ENCODE measurements around the gene PAF1. TPM values are rescaled to one million over a fixed set of nuclear protein-coding genes. Genes with fewer than 3 reads are reported as not detected.

The PAF1 gene
- total RNA-seq, 2 experiments from 2014 or later = 40.7 to 47.0 TPM

DNA sequence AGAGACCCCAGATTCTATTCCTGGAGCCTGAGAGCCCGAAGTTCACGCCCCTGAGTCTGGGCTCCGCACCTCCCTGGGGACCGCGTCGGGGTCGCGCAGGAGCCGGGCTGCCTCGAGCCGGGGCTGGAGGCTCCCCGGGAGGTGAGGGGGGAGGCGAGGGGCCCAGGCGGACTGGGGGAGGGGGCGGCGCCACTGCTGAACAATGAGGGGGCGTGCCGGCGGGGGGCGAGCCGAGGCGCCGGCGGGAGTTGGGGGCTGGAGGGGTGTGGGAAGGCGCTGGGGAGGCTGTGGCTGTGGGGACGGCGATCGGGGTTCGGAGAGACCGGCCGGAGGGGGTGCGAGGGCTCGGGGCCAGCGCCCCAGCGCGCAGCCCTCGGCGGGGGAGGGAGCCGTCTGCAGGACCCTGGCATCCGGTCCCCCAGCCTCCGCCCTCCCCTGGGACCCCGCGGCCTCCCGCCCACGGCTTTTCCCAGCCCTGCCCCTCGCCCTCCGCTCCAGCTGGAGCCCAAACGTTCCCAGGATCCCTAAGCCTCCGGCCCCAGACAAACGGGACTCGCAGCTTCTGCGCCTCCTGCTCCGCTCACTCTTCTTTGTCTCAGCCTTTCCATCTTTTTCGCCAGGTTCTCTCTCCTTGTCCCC is 22.5 kb upstream of the PAF1 start:
- H3K4me3 Mint-ChIP-seq = peak overlapping the region; percentile 97
- ATAC-seq (ENCODE audit: low read depth) = no peak
- H3K4me1 Mint-ChIP-seq = peaks cover 39% of the 10 kb centered on the region
- no peaks in the 10 kb centered on the region for H3K9me3 Mint-ChIP-seq
- H3K36me3 Mint-ChIP-seq = peaks cover 20% of the 10 kb centered on the region
- peak overlapping the region; percentile 98 for H3K27ac Mint-ChIP-seq
- peaks cover 2% of the 10 kb centered on the region for H3K27me3 Mint-ChIP-seq
- DNase-seq = no peak
- POLR2A ChIA-PET = interaction anchor here (0.6 to 2.7 kb wide), 4 partner anchors 13 to 22 kb away, joined by 3 to 18 read pairs (median 5); partner anchors contain the start of gene RPS16

- H3K36me3 Mint-ChIP-seq = peaks cover 25% of the 10 kb centered on the region
- no peak for DNase-seq
- H3K4me3 Mint-ChIP-seq = peak overlapping the region; percentile 84
- POLR2A ChIA-PET = interaction anchor here (0.6 to 2.4 kb wide), 6 partner anchors 12 to 287 kb away, joined by 3 to 69 read pairs (median 16); partner anchors contain the start of genes MED29, PAF1, PAK4 and SAMD4B
- H3K27ac Mint-ChIP-seq = peak overlapping the region; percentile 98
- no peaks in the 10 kb centered on the region for H3K9me3 Mint-ChIP-seq
- ATAC-seq (ENCODE audit: low read depth) = no peak
- peaks cover 2% of the 10 kb centered on the region for H3K27me3 Mint-ChIP-seq
- peaks cover 39% of the 10 kb centered on the region for H3K4me1 Mint-ChIP-seq
Measured at GRCh38 chr19:39412867-39413271, 22.0 kb upstream of the PAF1 start.

DNA sequence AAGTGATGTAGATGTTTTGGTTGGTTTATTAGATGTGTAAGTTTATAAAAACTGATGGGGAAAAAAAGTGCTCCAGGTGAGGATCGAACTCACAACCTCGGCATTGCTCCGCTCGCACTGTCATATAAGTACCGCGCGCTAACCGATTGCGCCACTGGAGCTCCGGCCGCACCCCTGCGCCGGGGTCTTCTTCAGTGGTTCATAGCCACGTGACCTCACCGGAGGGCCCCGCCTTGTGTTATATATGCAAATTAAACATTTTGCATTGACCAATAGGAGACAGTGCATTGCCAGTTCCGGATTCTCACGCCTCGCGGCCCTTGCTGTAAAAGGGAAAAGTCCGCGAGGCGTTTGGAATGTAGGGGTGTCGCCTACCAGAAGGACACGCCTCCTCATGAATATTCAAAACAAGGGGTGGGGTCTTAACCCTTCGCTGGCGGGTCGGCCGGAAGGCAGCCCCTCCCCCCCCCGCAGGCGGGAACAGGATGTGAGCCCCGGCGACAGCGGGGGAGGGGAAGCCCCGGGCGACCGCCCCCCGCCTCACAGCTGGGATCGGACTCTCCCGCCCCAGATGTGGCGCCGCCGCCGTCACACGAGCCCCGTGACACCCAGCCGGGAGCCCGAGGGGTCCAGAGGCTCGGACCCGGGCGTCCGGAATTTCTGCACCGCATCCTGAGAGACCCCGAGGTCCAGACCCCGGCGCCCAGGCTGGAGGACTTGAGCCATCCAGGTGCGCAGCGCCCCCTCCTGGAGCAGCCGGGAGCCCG is 21.4 kb upstream of the PAF1 start, which contains the start of gene PLEKHG2:
Gene PLEKHG2 (plus strand): TSS at position 570 of the 767 bp plus-strand sequence. CDS start 1,418 bp downstream, outside the sequence.
- no peaks in the 10 kb centered on the region for H3K9me3 Mint-ChIP-seq
- peaks cover 26% of the 10 kb centered on the region for H3K36me3 Mint-ChIP-seq
- peaks cover 2% of the 10 kb centered on the region for H3K27me3 Mint-ChIP-seq
- ATAC-seq (ENCODE audit: low read depth) = peak; percentile 69
- H3K4me3 Mint-ChIP-seq = peak within 1 kb of the TSS; percentile 97
- H3K27ac Mint-ChIP-seq = peak within 1 kb of the TSS; percentile 98
- peaks cover 37% of the 10 kb centered on the region for H3K4me1 Mint-ChIP-seq
- DNase-seq = peak; percentile 98
- POLR2A ChIA-PET = interaction anchor here (1.0 to 2.4 kb wide), 9 partner anchors 11 to 287 kb away, joined by 3 to 69 read pairs (median 13); partner anchors contain the start of genes MED29, PAF1, PAK4 and RPS16

GRCh38 chr19:39411832-39412099 is 20.9 kb upstream of the PAF1 start:
- peaks cover 27% of the 10 kb centered on the region for H3K36me3 Mint-ChIP-seq
- DNase-seq (peak; percentile 85), ATAC-seq (ENCODE audit: low read depth) (peak; percentile 34)
- no peaks in the 10 kb centered on the region for H3K9me3 Mint-ChIP-seq
- peak overlapping the region; percentile 84 for H3K4me3 Mint-ChIP-seq
- peak overlapping the region; percentile 98 for H3K27ac Mint-ChIP-seq
- peaks cover 2% of the 10 kb centered on the region for H3K27me3 Mint-ChIP-seq
- POLR2A ChIA-PET = interaction anchor here (1.0 to 2.4 kb wide), 9 partner anchors 11 to 286 kb away, joined by 3 to 69 read pairs (median 13); partner anchors contain the start of genes MED29, PAF1, PAK4 and RPS16
- H3K4me1 Mint-ChIP-seq = peaks cover 37% of the 10 kb centered on the region

DNA sequence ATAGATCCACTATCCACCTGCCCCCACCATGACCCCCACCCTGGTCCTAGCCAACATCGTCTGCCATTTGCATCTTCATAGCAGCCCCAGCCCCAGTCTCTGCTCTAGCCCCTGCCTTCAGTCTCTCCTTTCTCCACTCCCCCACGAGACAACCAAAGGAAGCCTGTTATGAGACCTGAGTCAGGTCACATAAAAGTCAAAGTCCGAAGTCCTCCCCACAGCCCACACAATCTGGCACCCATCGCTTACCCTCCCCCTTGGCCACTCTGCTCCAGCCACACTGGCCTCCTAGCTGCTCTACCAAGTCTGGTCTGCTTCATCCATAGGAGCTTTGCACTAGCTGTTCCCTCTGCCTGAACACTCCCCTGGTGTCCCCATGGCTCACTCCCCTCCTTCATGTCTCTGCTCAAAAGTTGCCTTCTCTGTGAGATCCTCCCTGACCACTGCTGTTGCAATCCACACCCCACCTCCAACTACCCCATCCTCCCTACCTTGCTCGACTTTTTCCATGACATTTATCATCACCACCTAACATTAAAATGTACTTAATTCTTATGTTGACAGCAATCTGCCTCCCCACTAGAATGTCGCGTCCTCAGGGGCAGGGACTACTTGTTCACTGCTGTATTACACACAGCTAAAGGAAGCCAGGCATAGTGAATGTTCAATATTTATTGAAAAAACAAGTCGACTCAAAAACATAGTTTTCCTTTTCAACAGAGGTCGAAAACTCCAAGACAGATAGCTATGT is 20.4 kb upstream of the PAF1 start:
- peak overlapping the region; percentile 98 for H3K27ac Mint-ChIP-seq
- DNase-seq = no peak
- H3K4me3 Mint-ChIP-seq = peak overlapping the region; percentile 84
- ATAC-seq (ENCODE audit: low read depth) = no peak
- H3K9me3 Mint-ChIP-seq = no peaks in the 10 kb centered on the region
- peaks cover 27% of the 10 kb centered on the region for H3K36me3 Mint-ChIP-seq
- POLR2A ChIA-PET = interaction anchor here (1.0 to 2.4 kb wide), 9 partner anchors 10 to 286 kb away, joined by 3 to 69 read pairs (median 13); partner anchors contain the start of genes MED29, PAF1, PAK4 and RPS16
- H3K4me1 Mint-ChIP-seq = peaks cover 38% of the 10 kb centered on the region
- peaks cover 2% of the 10 kb centered on the region for H3K27me3 Mint-ChIP-seq

GRCh38 chr19:39410831-39411080 is 19.9 kb upstream of the PAF1 start:
- ATAC-seq (ENCODE audit: low read depth) = no peak

DNA sequence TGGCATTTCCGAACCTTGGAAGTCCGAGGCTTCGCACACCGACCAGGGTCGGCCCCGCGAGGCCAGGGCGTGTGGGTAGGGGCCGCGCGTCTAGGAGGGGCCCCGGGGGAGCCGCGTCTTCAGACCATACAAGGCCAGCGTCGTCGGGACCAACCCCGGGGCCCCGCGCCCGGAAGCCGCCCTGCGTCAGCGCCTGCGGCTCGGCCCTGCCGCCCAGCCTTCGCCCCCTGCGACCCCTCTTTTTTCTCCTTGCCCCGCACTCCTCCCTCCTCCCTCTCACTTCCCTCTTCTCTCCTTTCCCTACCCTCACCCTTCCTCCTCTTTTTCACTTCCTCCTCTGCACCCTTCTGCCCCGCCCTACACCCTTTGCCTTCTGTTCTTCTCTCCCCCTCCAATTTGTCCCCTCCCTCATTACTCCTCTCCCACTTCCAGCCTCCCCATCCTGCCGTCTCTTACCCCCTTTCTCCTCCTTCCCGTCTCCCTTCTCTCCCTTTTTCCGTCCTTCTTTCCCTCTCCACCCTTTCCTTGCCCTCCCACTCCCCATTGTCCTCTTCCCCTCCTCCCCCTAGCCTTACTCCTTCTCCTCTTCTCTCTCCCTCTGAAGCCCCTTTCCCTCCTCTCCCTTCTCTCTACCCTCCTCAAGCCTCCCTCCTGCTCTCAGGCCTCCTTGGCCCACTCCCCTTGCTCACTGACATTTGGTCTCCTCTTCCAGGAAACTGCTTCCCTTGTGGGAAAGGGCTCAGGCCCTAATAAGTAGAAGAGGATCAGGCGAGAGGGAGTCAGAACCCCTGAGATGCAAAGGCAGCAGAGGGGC is 19.3 kb upstream of the PAF1 start:
- peak; percentile 80 for DNase-seq
- Mint-ChIP-seq H3K9me3 (no peaks in the 10 kb centered on the region), H3K4me3 (peak overlapping the region; percentile 84), H3K27me3 (peaks cover 2% of the 10 kb centered on the region), H3K27ac (peak overlapping the region; percentile 98), H3K4me1 (peaks cover 48% of the 10 kb centered on the region), H3K36me3 (peaks cover 27% of the 10 kb centered on the region)
- POLR2A ChIA-PET = interaction anchor here (2.4 kb wide), 1 partner anchor 13 kb away, joined by 69 read pairs; no protein-coding TSS in a partner anchor
- peak; percentile 15 for ATAC-seq (ENCODE audit: low read depth)

More at GRCh38 chr19:39410831-39411080, 19.9 kb upstream of the PAF1 start:
- DNase-seq = no peak
- peaks cover 43% of the 10 kb centered on the region for H3K4me1 Mint-ChIP-seq
- H3K4me3 Mint-ChIP-seq = peak overlapping the region; percentile 84
- peaks cover 27% of the 10 kb centered on the region for H3K36me3 Mint-ChIP-seq
- no peaks in the 10 kb centered on the region for H3K9me3 Mint-ChIP-seq
- peak overlapping the region; percentile 98 for H3K27ac Mint-ChIP-seq
- peaks cover 2% of the 10 kb centered on the region for H3K27me3 Mint-ChIP-seq
- POLR2A ChIA-PET = interaction anchor here (2.2 to 2.4 kb wide), 2 partner anchors 10 to 13 kb away, joined by 44 to 69 read pairs; no protein-coding TSS in a partner anchor

- H3K27me3 Mint-ChIP-seq = peaks cover 2% of the 10 kb centered on the region
- DNase-seq = peak; percentile 83
- peak overlapping the region; percentile 86 for H3K4me3 Mint-ChIP-seq
- POLR2A ChIA-PET = interaction anchor here (2.1 to 5.2 kb wide), 4 partner anchors 11 to 36 kb away, joined by 5 to 90 read pairs (median 40); partner anchors contain the start of genes MED29, PAF1, RPS16 and SUPT5H
- no peaks in the 10 kb centered on the region for H3K9me3 Mint-ChIP-seq
- peaks cover 47% of the 10 kb centered on the region for H3K4me1 Mint-ChIP-seq
- H3K36me3 Mint-ChIP-seq = peaks cover 24% of the 10 kb centered on the region
- no peak for ATAC-seq (ENCODE audit: low read depth)
- peak overlapping the region; percentile 99 for H3K27ac Mint-ChIP-seq
Measured at GRCh38 chr19:39409208-39410016, 18.5 kb upstream of the PAF1 start.

DNA sequence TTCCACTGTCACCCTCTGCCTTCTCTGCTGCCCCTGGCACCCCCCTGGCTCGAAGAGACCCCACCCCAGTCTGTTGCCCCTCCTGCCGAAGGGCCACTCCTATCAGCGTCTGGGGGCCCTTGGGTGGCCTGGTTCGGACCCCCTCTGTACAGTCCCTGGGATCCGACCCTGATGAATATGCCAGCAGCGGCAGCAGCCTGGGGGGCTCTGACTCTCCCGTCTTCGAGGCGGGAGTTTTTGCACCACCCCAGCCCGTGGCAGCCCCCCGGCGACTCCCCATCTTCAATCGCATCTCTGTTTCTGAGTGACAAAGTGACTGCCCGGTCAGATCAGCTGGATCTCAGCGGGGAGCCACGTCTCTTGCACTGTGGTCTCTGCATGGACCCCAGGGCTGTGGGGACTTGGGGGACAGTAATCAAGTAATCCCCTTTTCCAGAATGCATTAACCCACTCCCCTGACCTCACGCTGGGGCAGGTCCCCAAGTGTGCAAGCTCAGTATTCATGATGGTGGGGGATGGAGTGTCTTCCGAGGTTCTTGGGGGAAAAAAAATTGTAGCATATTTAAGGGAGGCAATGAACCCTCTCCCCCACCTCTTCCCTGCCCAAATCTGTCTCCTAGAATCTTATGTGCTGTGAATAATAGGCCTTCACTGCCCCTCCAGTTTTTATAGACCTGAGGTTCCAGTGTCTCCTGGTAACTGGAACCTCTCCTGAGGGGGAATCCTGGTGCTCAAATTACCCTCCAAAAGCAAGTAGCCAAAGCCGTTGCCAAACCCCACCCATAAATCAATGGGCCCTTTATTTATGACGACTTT is 17.7 kb upstream of the PAF1 start:
- Mint-ChIP-seq H3K36me3 (peaks cover 16% of the 10 kb centered on the region), H3K4me1 (peaks cover 42% of the 10 kb centered on the region), H3K4me3 (peak overlapping the region; percentile 86), H3K27me3 (peaks cover 2% of the 10 kb centered on the region), H3K27ac (peak overlapping the region; percentile 99), H3K9me3 (no peaks in the 10 kb centered on the region)
- peak; percentile 61 for DNase-seq
- POLR2A ChIA-PET = interaction anchor here (2.1 to 5.2 kb wide), 4 partner anchors 10 to 36 kb away, joined by 5 to 90 read pairs (median 40); partner anchors contain the start of genes MED29, PAF1, RPS16 and SUPT5H
- ATAC-seq (ENCODE audit: low read depth) = no peak

GRCh38 chr19:39407660-39408391 is 16.9 kb upstream of the PAF1 start:
- ATAC-seq (ENCODE audit: low read depth) (peak; percentile 14), DNase-seq (peak; percentile 82)
- H3K36me3 Mint-ChIP-seq = peaks cover 16% of the 10 kb centered on the region
- H3K4me3 Mint-ChIP-seq = peak overlapping the region; percentile 86
- no peaks in the 10 kb centered on the region for H3K9me3 Mint-ChIP-seq
- peaks cover 2% of the 10 kb centered on the region for H3K27me3 Mint-ChIP-seq
- peaks cover 43% of the 10 kb centered on the region for H3K4me1 Mint-ChIP-seq
- POLR2A ChIA-PET = interaction anchor here (2.1 to 5.2 kb wide), 4 partner anchors 9 to 37 kb away, joined by 5 to 90 read pairs (median 40); partner anchors contain the start of genes MED29, PAF1, RPS16 and SUPT5H
- peak overlapping the region; percentile 99 for H3K27ac Mint-ChIP-seq

Data from activated naive CD8-positive, alpha-beta T cell treated with anti-CD3 and anti-CD28 coated beads, Interleukin-2, amount 10 ng/mL, durations not matched to agents 7 days and 5 days (primary cell).